Caco-2 (cell line): ENCODE results near the gene PIGH. TPM values are rescaled to one million over a fixed set of nuclear protein-coding genes. Genes with fewer than 3 reads are reported as not detected.
"Not testable (repeated sequence)": the region's sequence is repeated elsewhere in the genome, so short reads cannot be mapped to it uniquely, and the experiment has no call there.

ENCODE experiments used
- BruUV-seq: library from RNA; stranded (reverse); fragments of 400-500 nt; replicated peaks from 2 replicates; lab custom pipeline; 2021; lab: Mats Ljungman, UMichigan
- CTCF ChIA-PET: fragments of 300-600 bp; sonication (Branson Sonifier 250); formaldehyde crosslinking; loops from one replicate; lab custom pipeline; 2022; ENCODE audit warnings: antibody characterized with exemption; lab: Charles Lee
- POLR2A ChIA-PET: fragments of 300-600 bp; sonication (Branson Sonifier 250); formaldehyde crosslinking; loops from one replicate; lab custom pipeline; 2022; ENCODE audit warnings: antibody characterized with exemption; lab: Charles Lee
- DNase-seq, 2 experiments: peaks; one replicate each; pipeline versions ENCODE4 v3.0.0 to v3.0.0-alpha.2; 2020 to 2022
- H3K27me3 ChIP-seq: replicated peaks from 2 replicates; pipeline ENCODE4 v1.6.0; 2011; ENCODE audit warnings: low read length; ENCODE audit not compliant: control insufficient read depth, insufficient read depth
- H3K36me3 ChIP-seq: 2 replicates; pipeline ENCODE4 v1.5.1; 2011; ENCODE audit warnings: low read length; ENCODE audit not compliant: control insufficient read depth, insufficient read depth
- H3K4me1 ChIP-seq: fragments of 250-450 bp; sonication (Bioruptor Pico); 2 replicates; pipeline ENCODE4 v1.5.1; 2020; ENCODE audit warnings: mild to moderate bottlenecking
- H3K4me3 ChIP-seq: 2 replicates; pipeline ENCODE4 v1.5.1; 2011; ENCODE audit warnings: low read depth, mild to moderate bottlenecking, control low read depth, low read length
- H3K9me3 ChIP-seq: fragments of 250-450 bp; sonication (Bioruptor Pico); 2 replicates; pipeline ENCODE4 v1.5.1; 2020; ENCODE audit warnings: mild to moderate bottlenecking, moderate library complexity
- H3K27ac Mint-ChIP-seq: one replicate; pipeline ENCODE4 v1.8.0; 2022; ENCODE audit warnings: mixed read lengths; ENCODE audit not compliant: unreplicated experiment
- H3K27me3 Mint-ChIP-seq: one replicate; pipeline ENCODE4 v1.8.0; 2022; ENCODE audit warnings: mixed read lengths; ENCODE audit not compliant: insufficient read depth, unreplicated experiment
- H3K36me3 Mint-ChIP-seq: one replicate; pipeline ENCODE4 v1.8.0; 2022; ENCODE audit warnings: mild to moderate bottlenecking, mixed read lengths; ENCODE audit not compliant: insufficient read depth, unreplicated experiment
- H3K4me1 Mint-ChIP-seq: one replicate; pipeline ENCODE4 v1.8.0; 2022; ENCODE audit warnings: low read depth, mixed read lengths; ENCODE audit not compliant: unreplicated experiment
- H3K4me3 Mint-ChIP-seq: one replicate; pipeline ENCODE4 v1.8.0; 2022; ENCODE audit warnings: mild to moderate bottlenecking, moderate library complexity, mixed read lengths; ENCODE audit not compliant: unreplicated experiment
- H3K9me3 Mint-ChIP-seq: one replicate; pipeline ENCODE4 v1.8.0; 2022; ENCODE audit warnings: mixed read lengths; ENCODE audit not compliant: unreplicated experiment
- CTCF ChIP-seq, 2 experiments: fragments of 200-600 bp in 1 of 2; IDR thresholded peaks; 1 replicate in 1 of 2; 2 replicates in 1 of 2; pipeline versions ENCODE4 v1.5.1 to v1.8.0; 2011 to 2022; ENCODE audit warnings: antibody characterized with exemption in 1 of 2, control low read depth in 1 of 2, inconsistent platforms in 1 of 2, low read depth in 1 of 2, low read length in 1 of 2, mild to moderate bottlenecking in 1 of 2, moderate library complexity in 1 of 2; ENCODE audit not compliant: insufficient read depth in 1 of 2, severe bottlenecking in 1 of 2, unreplicated experiment in 1 of 2
- intact Hi-C: fragments of 100-400 bp; cut with micrococcal nuclease; formaldehyde crosslinking; loops from one replicate; pipeline ENCODE4 v1.10.0; 2022; ENCODE audit not compliant: unreplicated experiment
- total RNA-seq: library from RNA; stranded (reverse); gene quantifications from 2 replicates; pipeline ENCODE4 v1.2.3, GENCODE V29; 2022

Gene PIGH
- total RNA-seq, 1 experiment from 2014 or later = 20.4 TPM

GRCh38 chr14:67544590-67544989 is 55.5 kb downstream of the PIGH start:
- no peak for DNase-seq
- CTCF ChIA-PET = no interaction called here
- Mint-ChIP-seq H3K4me3 (no peak overlapping the region), H3K4me1 (peaks cover 7% of the 10 kb centered on the region), H3K27ac (no peak overlapping the region), H3K36me3 (peaks cover 29% of the 10 kb centered on the region), H3K9me3 (no peaks in the 10 kb centered on the region), H3K27me3 (no peaks in the 10 kb centered on the region)
- POLR2A ChIA-PET = no interaction called here
- no peak for TF ChIP-seq CTCF (IDR thresholded peaks at IDR 0.05; ENCODE audit: insufficient read depth in 1 of 2, low read depth in 1 of 2, low read length in 1 of 2, severe bottlenecking in 1 of 2, unreplicated experiment in 1 of 2)
- intact Hi-C loops = no loop called here
- H3K27me3 ChIP-seq = no peaks in the 10 kb centered on the region
- peaks cover 7% of the 10 kb centered on the region; the same call in 1 of the 2 replicates for H3K4me1 ChIP-seq
- no peak overlapping the region for H3K4me3 ChIP-seq
- H3K9me3 ChIP-seq = no peaks in the 10 kb centered on the region
- H3K36me3 ChIP-seq = no peaks in the 10 kb centered on the region
- BruUV-seq = no TSS peak

- not testable (repeated sequence) for H3K27ac Mint-ChIP-seq
- POLR2A ChIA-PET = interaction anchor here (0.8 to 1.9 kb wide), 6 partner anchors 10 to 115 kb away, joined by 3 to 20 read pairs (median 4); partner anchors contain the start of genes PIGH and PLEKHH1
Measured at GRCh38 chr14:67542620-67543019, 57.4 kb downstream of the PIGH start.

GRCh38 chr14:67541448-67542387 is 58.4 kb downstream of the PIGH start:
- peaks cover 7% of the 10 kb centered on the region for H3K4me1 Mint-ChIP-seq
- DNase-seq = peak; percentile 83 to 91
- Histone ChIP-seq H3K4me3 (peak overlapping the region; percentile 37), H3K27me3 (no peaks in the 10 kb centered on the region), H3K9me3 (no peaks in the 10 kb centered on the region), H3K36me3 (no peaks in the 10 kb centered on the region), H3K4me1 (peaks cover 7% of the 10 kb centered on the region; the same call in 1 of the 2 replicates)
- peak overlapping the region; percentile 95 for H3K27ac Mint-ChIP-seq
- H3K9me3 Mint-ChIP-seq = no peaks in the 10 kb centered on the region
- H3K4me3 Mint-ChIP-seq = peak overlapping the region; percentile 84
- no peak for TF ChIP-seq CTCF (IDR thresholded peaks at IDR 0.05; ENCODE audit: insufficient read depth in 1 of 2, low read depth in 1 of 2, low read length in 1 of 2, severe bottlenecking in 1 of 2, unreplicated experiment in 1 of 2)
- TSS peak; percentile 96 for BruUV-seq
- CTCF ChIA-PET = interaction anchor here (0.9 to 2.1 kb wide), 12 partner anchors 9 to 163 kb away, joined by 3 to 20 read pairs (median 6); partner anchors contain the start of genes PIGH and PLEKHH1
- POLR2A ChIA-PET = interaction anchor here (0.6 to 1.9 kb wide), 11 partner anchors 9 to 130 kb away, joined by 3 to 20 read pairs (median 4); partner anchors contain the start of genes PIGH, PLEK2 and PLEKHH1
- intact Hi-C loops = loop anchor here (1.0 kb wide), 2 partner anchors 8 to 16 kb away; partner anchors contain the start of gene PLEKHH1
- peaks cover 29% of the 10 kb centered on the region for H3K36me3 Mint-ChIP-seq
- no peaks in the 10 kb centered on the region for H3K27me3 Mint-ChIP-seq

More at GRCh38 chr14:67542620-67543019, 57.4 kb downstream of the PIGH start:
- intact Hi-C loops, BruUV-seq, H3K27me3 ChIP-seq, H3K4me1 ChIP-seq, H3K36me3 ChIP-seq, H3K4me3 ChIP-seq, H3K9me3 ChIP-seq, DNase-seq, H3K4me1 Mint-ChIP-seq, H3K9me3 Mint-ChIP-seq, H3K27me3 Mint-ChIP-seq: not testable (repeated sequence)
- CTCF ChIA-PET = interaction anchor here (0.9 to 2.1 kb wide), 7 partner anchors 10 to 162 kb away, joined by 5 to 20 read pairs (median 8); partner anchors contain the start of gene PLEKHH1
- H3K36me3 Mint-ChIP-seq = peaks cover 29% of the 10 kb centered on the region
- H3K4me3 Mint-ChIP-seq = peak overlapping the region; percentile 84

Other genes with a start within 250 kb of the PIGH start
- gene ATP6V1D, start 240.5 kb downstream of the PIGH start, total RNA-seq = 60.0 and 77.4 TPM in 2 replicates
- gene EIF2S1, start 239.9 kb downstream of the PIGH start, total RNA-seq = 144 and 156 TPM in 2 replicates
- gene PLEK2, start 188.1 kb downstream of the PIGH start, total RNA-seq = 35.2 and 36.5 TPM in 2 replicates
- 0.19 TPM in 1 of 2 replicates, not detected in the other for gene TMEM229B, start 111.5 kb downstream of the PIGH start, total RNA-seq
- 32.4 and 41.2 TPM in 2 replicates for gene PLEKHH1, start 67.0 kb downstream of the PIGH start, total RNA-seq
- gene ARG2, start 19.7 kb upstream of the PIGH start, total RNA-seq = 22.6 and 22.8 TPM in 2 replicates
- 102 and 117 TPM in 2 replicates for gene VTI1B, start 74.4 kb upstream of the PIGH start, total RNA-seq
- 80.2 and 83.1 TPM in 2 replicates for gene RDH11, start 95.5 kb upstream of the PIGH start, total RNA-seq
- gene RDH12, start 101.6 kb upstream of the PIGH start, total RNA-seq = 0.28 TPM in 1 of 2 replicates, not detected in the other
- gene ZFYVE26, start 216.3 kb upstream of the PIGH start, total RNA-seq = 23.2 and 27.2 TPM in 2 replicates
- 16.7 and 22.4 TPM in 2 replicates for gene RAD51B, start 219.5 kb upstream of the PIGH start, total RNA-seq